Measurements from ENCODE around the gene IGFL2.
"Not testable (repeated sequence)": the region's sequence is repeated elsewhere in the genome, so short reads cannot be mapped to it uniquely, and the experiment has no call there.

IGFL2 gene

GRCh38 chr19:46192992-46193650 is 45.1 kb downstream of the IGFL2 start:
- Histone ChIP-seq H3K9me3 (ENCODE audit: severe bottlenecking) (no peaks in the 10 kb centered on the region), H3K4me1 (ENCODE audit: insufficient read depth, poor library complexity, severe bottlenecking) (peaks cover 28% of the 10 kb centered on the region), H3K27me3 (ENCODE audit: insufficient read depth, poor library complexity, severe bottlenecking) (no peaks in the 10 kb centered on the region), H3K4me3 (ENCODE audit: severe bottlenecking) (no peak overlapping the region), H3K27ac (ENCODE audit: poor library complexity, severe bottlenecking) (peak overlapping the region; percentile 55), H3K36me3 (ENCODE audit: low read depth) (no peaks in the 10 kb centered on the region)
- no peak for TF ChIP-seq CTCF (IDR thresholded peaks at IDR 0.05; ENCODE audit: poor library complexity, severe bottlenecking)
- ATAC-seq (ENCODE audit: low read depth) (peak; percentile 85), DNase-seq (ENCODE audit: low spot score) (peak; percentile 88)

GRCh38 chr19:46193678-46194077 is 45.6 kb downstream of the IGFL2 start:
- Histone ChIP-seq H3K27me3 (ENCODE audit: insufficient read depth, poor library complexity, severe bottlenecking) (no peaks in the 10 kb centered on the region), H3K36me3 (ENCODE audit: low read depth) (no peaks in the 10 kb centered on the region), H3K4me1 (ENCODE audit: insufficient read depth, poor library complexity, severe bottlenecking) (peaks cover 34% of the 10 kb centered on the region), H3K27ac (ENCODE audit: poor library complexity, severe bottlenecking) (peak overlapping the region; percentile 55), H3K4me3 (ENCODE audit: severe bottlenecking) (no peak overlapping the region), H3K9me3 (ENCODE audit: severe bottlenecking) (no peaks in the 10 kb centered on the region)
- TF ChIP-seq CTCF (IDR thresholded peaks at IDR 0.05; ENCODE audit: poor library complexity, severe bottlenecking): no peak
- DNase-seq (ENCODE audit: low spot score): no peak
- ATAC-seq (ENCODE audit: low read depth): 0 out of 3 replicates have a peak, but pooled peaks have one; percentile 13

GRCh38 chr19:46195104-46195503 is 47.1 kb downstream of the IGFL2 start:
- Histone ChIP-seq H3K9me3 (ENCODE audit: severe bottlenecking) (no peaks in the 10 kb centered on the region), H3K27me3 (ENCODE audit: insufficient read depth, poor library complexity, severe bottlenecking) (no peaks in the 10 kb centered on the region), H3K4me3 (ENCODE audit: severe bottlenecking) (no peak overlapping the region), H3K4me1 (ENCODE audit: insufficient read depth, poor library complexity, severe bottlenecking) (peaks cover 40% of the 10 kb centered on the region), H3K27ac (ENCODE audit: poor library complexity, severe bottlenecking) (peak overlapping the region; percentile 93), H3K36me3 (ENCODE audit: low read depth) (no peaks in the 10 kb centered on the region)
- ATAC-seq (ENCODE audit: low read depth) (no peak), DNase-seq (ENCODE audit: low spot score) (no peak)
- TF ChIP-seq CTCF (IDR thresholded peaks at IDR 0.05; ENCODE audit: poor library complexity, severe bottlenecking): no peak

- not testable (repeated sequence) for ATAC-seq (ENCODE audit: low read depth); DNase-seq (ENCODE audit: low spot score); H3K36me3 ChIP-seq (ENCODE audit: low read depth); H3K27me3 ChIP-seq (ENCODE audit: insufficient read depth, poor library complexity, severe bottlenecking); H3K9me3 ChIP-seq (ENCODE audit: severe bottlenecking); H3K4me3 ChIP-seq (ENCODE audit: severe bottlenecking)
- H3K27ac ChIP-seq (ENCODE audit: poor library complexity, severe bottlenecking): peak overlapping the region; percentile 93
- H3K4me1 ChIP-seq (ENCODE audit: insufficient read depth, poor library complexity, severe bottlenecking): peaks cover 40% of the 10 kb centered on the region
These were observed 47.9 kb downstream of the IGFL2 start for GRCh38 chr19:46195919-46196318.

- Histone ChIP-seq H3K4me1 (ENCODE audit: insufficient read depth, poor library complexity, severe bottlenecking) (peaks cover 45% of the 10 kb centered on the region), H3K9me3 (ENCODE audit: severe bottlenecking) (no peaks in the 10 kb centered on the region), H3K4me3 (ENCODE audit: severe bottlenecking) (no peak overlapping the region), H3K27ac (ENCODE audit: poor library complexity, severe bottlenecking) (peak overlapping the region; percentile 93), H3K36me3 (ENCODE audit: low read depth) (no peaks in the 10 kb centered on the region), H3K27me3 (ENCODE audit: insufficient read depth, poor library complexity, severe bottlenecking) (no peaks in the 10 kb centered on the region)
- no peak for TF ChIP-seq CTCF (IDR thresholded peaks at IDR 0.05; ENCODE audit: poor library complexity, severe bottlenecking)
- DNase-seq (ENCODE audit: low spot score): no peak
- no peak for ATAC-seq (ENCODE audit: low read depth)
These were observed 48.5 kb downstream of the IGFL2 start for GRCh38 chr19:46196410-46197124.

Measured in RWPE2 (cell line).